ENCODE measurements around the gene EIPR1.

The EIPR1 gene

GRCh38 chr2:3277748-3278520, 99.7 kb downstream of the EIPR1 start:
- Histone ChIP-seq H3K79me1 (ENCODE audit: low read length) (no peaks in the 10 kb centered on the region), H4K12ac (ENCODE audit: low read depth, low read length) (no peak overlapping the region), H3K9ac (ENCODE audit: low read length) (no peak overlapping the region), H2AFZ (ENCODE audit: insufficient read depth, low read length, poor library complexity) (no peak overlapping the region), H3K36me3 (ENCODE audit: control insufficient read depth in 1 of 2, insufficient read depth in 2 of 2, low read length in 2 of 2) (peaks cover 0 to 5% of the 10 kb centered on the region in 2 experiments), H3K23ac (ENCODE audit: low read length) (no peak overlapping the region), H3K27ac (ENCODE audit: low read depth, low read length) (no peak overlapping the region), H3K27me3 (ENCODE audit: insufficient read depth, low read length) (no peaks in the 10 kb centered on the region), H3K4me3 (ENCODE audit: low read depth, low read length) (no peak overlapping the region), H3K4me2 (ENCODE audit: low read length) (no peak overlapping the region), H3K4me1 (ENCODE audit: control insufficient read depth in 1 of 2, insufficient read depth in 2 of 2, low read length in 2 of 2) (peaks cover 0 to 2% of the 10 kb centered on the region in 2 experiments), H4K8ac (ENCODE audit: low read depth, low read length) (no peak overlapping the region), H3K9me3 (ENCODE audit: insufficient read depth, low read depth, low read length) (no peaks in the 10 kb centered on the region), H2BK12ac (ENCODE audit: low read length) (no peak overlapping the region), H2BK5ac (ENCODE audit: low read depth, low read length, poor library complexity) (no peak overlapping the region), H3K79me2 (ENCODE audit: control insufficient read depth, insufficient read depth, low read length, poor library complexity) (no peaks in the 10 kb centered on the region), H2AK5ac (ENCODE audit: low read length) (no peak overlapping the region), H4K91ac (ENCODE audit: low read depth, low read length) (no peak overlapping the region), H3K18ac (ENCODE audit: low read length) (no peak overlapping the region), H3K14ac (ENCODE audit: low read length) (no peak overlapping the region), H2BK120ac (ENCODE audit: insufficient read depth, low read length, poor library complexity) (no peak overlapping the region), H3K4ac (ENCODE audit: low read depth, low read length) (no peak overlapping the region)
- DNase-seq: no peak
- no CpG with 5 or more reads among the region's 16 CpGs for WGBS (ENCODE audit: extremely low coverage, insufficient coverage, insufficient read length)

- Histone ChIP-seq H3K9ac (ENCODE audit: low read length) (no peak overlapping the region), H3K14ac (ENCODE audit: low read length) (no peak overlapping the region), H3K4ac (ENCODE audit: low read depth, low read length) (no peak overlapping the region), H2AK5ac (ENCODE audit: low read length) (no peak overlapping the region), H4K8ac (ENCODE audit: low read depth, low read length) (no peak overlapping the region), H2BK12ac (ENCODE audit: low read length) (no peak overlapping the region), H3K4me3 (ENCODE audit: low read depth, low read length) (no peak overlapping the region), H3K36me3 (ENCODE audit: control insufficient read depth in 1 of 2, insufficient read depth in 2 of 2, low read length in 2 of 2) (peaks cover 0 to 5% of the 10 kb centered on the region in 2 experiments), H2BK120ac (ENCODE audit: insufficient read depth, low read length, poor library complexity) (no peak overlapping the region), H3K4me1 (ENCODE audit: control insufficient read depth in 1 of 2, insufficient read depth in 2 of 2, low read length in 2 of 2) (peaks cover 0 to 2% of the 10 kb centered on the region in 2 experiments), H3K27ac (ENCODE audit: low read depth, low read length) (no peak overlapping the region), H3K18ac (ENCODE audit: low read length) (no peak overlapping the region), H4K91ac (ENCODE audit: low read depth, low read length) (no peak overlapping the region), H3K4me2 (ENCODE audit: low read length) (no peak overlapping the region), H3K79me1 (ENCODE audit: low read length) (no peaks in the 10 kb centered on the region), H2AFZ (ENCODE audit: insufficient read depth, low read length, poor library complexity) (no peak overlapping the region), H3K9me3 (ENCODE audit: insufficient read depth, low read depth, low read length) (no peaks in the 10 kb centered on the region), H3K79me2 (ENCODE audit: control insufficient read depth, insufficient read depth, low read length, poor library complexity) (no peaks in the 10 kb centered on the region), H4K12ac (ENCODE audit: low read depth, low read length) (no peak overlapping the region), H2BK5ac (ENCODE audit: low read depth, low read length, poor library complexity) (no peak overlapping the region), H3K23ac (ENCODE audit: low read length) (no peak overlapping the region), H3K27me3 (ENCODE audit: insufficient read depth, low read length) (no peaks in the 10 kb centered on the region)
- no peak for DNase-seq
- WGBS (ENCODE audit: extremely low coverage, insufficient coverage, insufficient read length): no CpG with 5 or more reads among the region's 25 CpGs
Measured at GRCh38 chr2:3277050-3277747, 100.4 kb downstream of the EIPR1 start.

GRCh38 chr2:3272761-3273160, 104.9 kb downstream of the EIPR1 start:
- Histone ChIP-seq H4K12ac (ENCODE audit: low read depth, low read length) (no peak overlapping the region), H3K27me3 (ENCODE audit: insufficient read depth, low read length) (no peaks in the 10 kb centered on the region), H2AK5ac (ENCODE audit: low read length) (no peak overlapping the region), H3K18ac (ENCODE audit: low read length) (no peak overlapping the region), H3K9me3 (ENCODE audit: insufficient read depth, low read depth, low read length) (peaks cover 6% of the 10 kb centered on the region), H2AFZ (ENCODE audit: insufficient read depth, low read length, poor library complexity) (no peak overlapping the region), H3K27ac (ENCODE audit: low read depth, low read length) (no peak overlapping the region), H3K4ac (ENCODE audit: low read depth, low read length) (no peak overlapping the region), H2BK5ac (ENCODE audit: low read depth, low read length, poor library complexity) (no peak overlapping the region), H3K14ac (ENCODE audit: low read length) (no peak overlapping the region), H3K36me3 (ENCODE audit: control insufficient read depth in 1 of 2, insufficient read depth in 2 of 2, low read length in 2 of 2) (peaks cover 0 to 3% of the 10 kb centered on the region in 2 experiments), H3K4me2 (ENCODE audit: low read length) (no peak overlapping the region), H2BK120ac (ENCODE audit: insufficient read depth, low read length, poor library complexity) (no peak overlapping the region), H3K4me3 (ENCODE audit: low read depth, low read length) (no peak overlapping the region), H3K79me1 (ENCODE audit: low read length) (no peaks in the 10 kb centered on the region), H2BK12ac (ENCODE audit: low read length) (no peak overlapping the region), H3K23ac (ENCODE audit: low read length) (no peak overlapping the region), H3K4me1 (ENCODE audit: control insufficient read depth in 1 of 2, insufficient read depth in 2 of 2, low read length in 2 of 2) (no peaks in the 10 kb centered on the region), H4K91ac (ENCODE audit: low read depth, low read length) (no peak overlapping the region), H4K8ac (ENCODE audit: low read depth, low read length) (no peak overlapping the region), H3K9ac (ENCODE audit: low read length) (no peak overlapping the region), H3K79me2 (ENCODE audit: control insufficient read depth, insufficient read depth, low read length, poor library complexity) (no peaks in the 10 kb centered on the region)
- WGBS (ENCODE audit: extremely low coverage, insufficient coverage, insufficient read length): no CpG with 5 or more reads among the region's 7 CpGs
- no peak for DNase-seq

- H3K4me1 ChIP-seq (ENCODE audit: control insufficient read depth in 1 of 2, insufficient read depth in 2 of 2, low read length in 2 of 2): no peaks in the 10 kb centered on the region
- H3K79me2 ChIP-seq (ENCODE audit: control insufficient read depth, insufficient read depth, low read length, poor library complexity): no peaks in the 10 kb centered on the region
- H3K23ac ChIP-seq (ENCODE audit: low read length): no peak overlapping the region
- DNase-seq: no peak
- no peaks in the 10 kb centered on the region for H3K27me3 ChIP-seq (ENCODE audit: insufficient read depth, low read length)
- H3K14ac ChIP-seq (ENCODE audit: low read length): no peak overlapping the region
- peaks cover 0 to 3% of the 10 kb centered on the region in 2 experiments for H3K36me3 ChIP-seq (ENCODE audit: control insufficient read depth in 1 of 2, insufficient read depth in 2 of 2, low read length in 2 of 2)
- no peak overlapping the region for H2AK5ac ChIP-seq (ENCODE audit: low read length)
- H4K91ac ChIP-seq (ENCODE audit: low read depth, low read length): no peak overlapping the region
- H3K4ac ChIP-seq (ENCODE audit: low read depth, low read length): no peak overlapping the region
- no peak overlapping the region for H2BK5ac ChIP-seq (ENCODE audit: low read depth, low read length, poor library complexity)
- no peak overlapping the region for H3K27ac ChIP-seq (ENCODE audit: low read depth, low read length)
- H3K9me3 ChIP-seq (ENCODE audit: insufficient read depth, low read depth, low read length): peaks cover 6% of the 10 kb centered on the region
- no peak overlapping the region for H4K12ac ChIP-seq (ENCODE audit: low read depth, low read length)
- H3K79me1 ChIP-seq (ENCODE audit: low read length): no peaks in the 10 kb centered on the region
- H3K4me2 ChIP-seq (ENCODE audit: low read length): no peak overlapping the region
- H4K8ac ChIP-seq (ENCODE audit: low read depth, low read length): no peak overlapping the region
- no peak overlapping the region for H2AFZ ChIP-seq (ENCODE audit: insufficient read depth, low read length, poor library complexity)
- H2BK12ac ChIP-seq (ENCODE audit: low read length): no peak overlapping the region
- WGBS (ENCODE audit: extremely low coverage, insufficient coverage, insufficient read length): no CpG with 5 or more reads among the region's 8 CpGs
- H3K18ac ChIP-seq (ENCODE audit: low read length): no peak overlapping the region
- H2BK120ac ChIP-seq (ENCODE audit: insufficient read depth, low read length, poor library complexity): no peak overlapping the region
- H3K9ac ChIP-seq (ENCODE audit: low read length): no peak overlapping the region
- H3K4me3 ChIP-seq (ENCODE audit: low read depth, low read length): no peak overlapping the region
Measured at GRCh38 chr2:3270095-3270478, 107.5 kb downstream of the EIPR1 start.
